ENCODE results near the gene TMCO4. TPM values are rescaled to one million over a fixed set of nuclear protein-coding genes. Genes with fewer than 3 reads are reported as not detected.

TMCO4 gene
- total and polyA plus RNA-seq, 10 of the 15 experiments (the other 5 are each of a cell fraction or from before 2014, with no cell fraction given), result 2.4 to 20.8 (median 13.0) TPM

DNA sequence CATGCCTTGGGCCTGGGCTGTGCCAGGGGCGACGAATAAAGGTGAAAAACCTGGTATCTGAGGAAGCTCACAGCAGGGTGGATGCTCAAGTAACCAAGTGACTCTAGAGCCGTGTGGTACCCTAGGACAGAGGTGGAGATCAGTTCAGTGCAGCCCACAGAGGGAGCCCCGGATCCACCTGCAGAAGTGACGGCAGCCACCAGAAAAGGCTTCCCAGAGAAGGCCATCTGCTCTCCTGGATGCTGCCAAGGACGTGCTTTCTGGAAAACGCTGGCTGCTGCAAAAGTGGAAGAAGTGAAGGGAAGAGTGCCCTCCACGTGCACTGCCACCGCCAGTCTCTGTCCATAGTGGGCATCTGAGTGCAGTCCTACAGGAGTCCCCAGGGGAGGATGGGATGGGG, 27.7 kb downstream of the TMCO4 start:
- ATAC-seq (no peak), FAIRE-seq (no peak), DNase-seq (ENCODE audit: low read depth, low spot score) (no peak)
- no peaks in the 10 kb centered on the region for H4K20me1 ChIP-seq (ENCODE audit: control insufficient read depth, insufficient read depth)
- no peaks in the 10 kb centered on the region for H3K79me2 ChIP-seq (ENCODE audit: control insufficient read depth, insufficient read depth, low read length)
- TF ChIP-seq HDAC6 (IDR thresholded peaks at IDR 0.05; ENCODE audit: unreplicated experiment) (no peak), SUZ12 (IDR thresholded peaks at IDR 0.05; ENCODE audit: unreplicated experiment) (no peak), PML (IDR thresholded peaks at IDR 0.05; ENCODE audit: low read length) (no peak), JUNB (IDR thresholded peaks at IDR 0.05) (no peak)
- BruUV-seq (replicated peaks), result no TSS peak
- H3K4me3 ChIP-seq, result no peak overlapping the region
- in situ Hi-C loops (cut with MboI) (no loop called here), intact Hi-C loops (cut with micrococcal nuclease; ENCODE audit: unreplicated experiment) (no loop called here)
- no peaks in the 10 kb centered on the region for H3K27me3 ChIP-seq (replicated peaks in 1 of 2; ENCODE audit: control insufficient read depth in 2 of 2, insufficient read depth in 2 of 2, low read length in 1 of 2)
- peaks cover 0 to 3% of the 10 kb centered on the region in 2 experiments; a peak in 2 of 4 replicates for H3K36me3 ChIP-seq (ENCODE audit: control insufficient read depth in 2 of 2, insufficient read depth in 2 of 2, low read length in 1 of 2)
- no peaks in the 10 kb centered on the region for H3K9me3 ChIP-seq (replicated peaks; ENCODE audit: control insufficient read depth, insufficient read depth, low read length)
- no peak overlapping the region for H3K9ac ChIP-seq (ENCODE audit: control insufficient read depth, insufficient read depth, low read length)
- ChIA-PET POLR2A (no interaction called here), RAD21 (ENCODE audit: unreplicated experiment) (no interaction called here), SMC1A (ENCODE audit: uncharacterized antibody, unreplicated experiment) (no interaction called here), CTCF (no interaction called here)
- WGBS (ENCODE audit: insufficient coverage, insufficient replicate concordance, low lambda C conversion rate, missing lambda C conversion rate), result 83% methylated on average over 9 of the region's 9 CpGs
- no peak overlapping the region for H3K4me2 ChIP-seq (ENCODE audit: control insufficient read depth, insufficient read depth)
- H3K27ac ChIP-seq (ENCODE audit: control insufficient read depth, insufficient read depth), result no peak overlapping the region
- H2AFZ ChIP-seq (ENCODE audit: control insufficient read depth, low read depth, low read length), result no peak overlapping the region
- no peaks in the 10 kb centered on the region for H3K4me1 ChIP-seq (ENCODE audit: control insufficient read depth, insufficient read depth, low read length)

DNA sequence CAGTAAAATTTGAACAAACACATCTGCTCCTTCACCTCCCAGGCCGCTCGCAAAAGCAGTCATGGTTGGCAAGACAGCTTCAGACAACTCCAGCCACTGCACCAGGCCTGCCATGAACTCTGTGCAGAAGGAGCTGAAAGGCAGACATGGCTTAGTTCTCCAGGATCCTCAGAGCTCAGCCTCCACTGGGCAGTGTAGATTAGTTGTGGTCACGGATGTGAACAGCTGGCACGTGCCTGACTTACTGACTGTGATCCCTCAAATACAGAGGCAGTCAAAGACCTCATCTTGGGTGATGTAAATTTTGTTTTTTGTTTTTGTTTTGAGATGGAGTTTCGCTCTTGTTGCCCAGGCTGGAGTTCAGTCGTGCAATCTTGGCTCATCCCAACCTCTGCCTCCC, 28.4 kb downstream of the TMCO4 start:
- ChIA-PET SMC1A (ENCODE audit: uncharacterized antibody, unreplicated experiment) (no interaction called here), RAD21 (ENCODE audit: unreplicated experiment) (no interaction called here), CTCF (interaction anchor here (0.6 to 0.9 kb wide), 2 partner anchors 13 to 62 kb away, joined by 3 to 4 read pairs; no protein-coding TSS in a partner anchor), POLR2A (no interaction called here)
- H3K27me3 ChIP-seq (replicated peaks in 1 of 2; ENCODE audit: control insufficient read depth in 2 of 2, insufficient read depth in 2 of 2, low read length in 1 of 2), result no peaks in the 10 kb centered on the region
- intact Hi-C loops (cut with micrococcal nuclease; ENCODE audit: unreplicated experiment), result no loop called here
- H3K9me3 ChIP-seq (replicated peaks; ENCODE audit: control insufficient read depth, insufficient read depth, low read length), result no peaks in the 10 kb centered on the region
- ATAC-seq (no peak), FAIRE-seq (no peak), DNase-seq (ENCODE audit: low read depth, low spot score) (no peak)
- H3K4me1 ChIP-seq (ENCODE audit: control insufficient read depth, insufficient read depth, low read length), result no peaks in the 10 kb centered on the region
- WGBS (ENCODE audit: insufficient coverage, insufficient replicate concordance, low lambda C conversion rate, missing lambda C conversion rate), result 99% methylated on average over 6 of the region's 6 CpGs
- BruUV-seq (replicated peaks), result no TSS peak
- H3K79me2 ChIP-seq (ENCODE audit: control insufficient read depth, insufficient read depth, low read length), result no peaks in the 10 kb centered on the region
- H2AFZ ChIP-seq (ENCODE audit: control insufficient read depth, low read depth, low read length), result no peak overlapping the region
- no peak overlapping the region for H3K4me2 ChIP-seq (ENCODE audit: control insufficient read depth, insufficient read depth)
- no peak for TF ChIP-seq MYC (IDR thresholded peaks at IDR 0.05; ENCODE audit: insufficient read depth, insufficient read length, insufficient replicate concordance, low read length, severe bottlenecking)
- no peak for TF ChIP-seq ZNF24 (IDR thresholded peaks at IDR 0.05)
- no peak for TF ChIP-seq RB1 (IDR thresholded peaks at IDR 0.05; ENCODE audit: borderline replicate concordance)
- TF ChIP-seq IKZF1 (conservative IDR thresholded peaks at IDR 0.05), result no peak
- no peak for TF ChIP-seq ESRRA (IDR thresholded peaks at IDR 0.05; ENCODE audit: low read length)
- no peak for TF ChIP-seq NBN (IDR thresholded peaks at IDR 0.05)
- no peak for TF ChIP-seq ZSCAN29 (IDR thresholded peaks at IDR 0.05)
- TF ChIP-seq KLF5 (IDR thresholded peaks at IDR 0.05; ENCODE audit: partially characterized antibody), result no peak
- TF ChIP-seq, protein P1, sequence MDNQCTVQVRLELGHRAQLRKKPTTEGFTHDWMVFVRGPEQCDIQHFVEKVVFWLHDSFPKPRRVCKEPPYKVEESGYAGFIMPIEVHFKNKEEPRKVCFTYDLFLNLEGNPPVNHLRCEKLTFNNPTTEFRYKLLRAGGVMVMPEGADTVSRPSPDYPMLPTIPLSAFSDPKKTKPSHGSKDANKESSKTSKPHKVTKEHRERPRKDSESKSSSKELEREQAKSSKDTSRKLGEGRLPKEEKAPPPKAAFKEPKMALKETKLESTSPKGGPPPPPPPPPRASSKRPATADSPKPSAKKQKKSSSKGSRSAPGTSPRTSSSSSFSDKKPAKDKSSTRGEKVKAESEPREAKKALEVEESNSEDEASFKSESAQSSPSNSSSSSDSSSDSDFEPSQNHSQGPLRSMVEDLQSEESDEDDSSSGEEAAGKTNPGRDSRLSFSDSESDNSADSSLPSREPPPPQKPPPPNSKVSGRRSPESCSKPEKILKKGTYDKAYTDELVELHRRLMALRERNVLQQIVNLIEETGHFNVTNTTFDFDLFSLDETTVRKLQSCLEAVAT (IDR thresholded peaks at IDR 0.05), result no peak
- TF ChIP-seq YBX1 (IDR thresholded peaks at IDR 0.05), result no peak
- TF ChIP-seq, protein P2, sequence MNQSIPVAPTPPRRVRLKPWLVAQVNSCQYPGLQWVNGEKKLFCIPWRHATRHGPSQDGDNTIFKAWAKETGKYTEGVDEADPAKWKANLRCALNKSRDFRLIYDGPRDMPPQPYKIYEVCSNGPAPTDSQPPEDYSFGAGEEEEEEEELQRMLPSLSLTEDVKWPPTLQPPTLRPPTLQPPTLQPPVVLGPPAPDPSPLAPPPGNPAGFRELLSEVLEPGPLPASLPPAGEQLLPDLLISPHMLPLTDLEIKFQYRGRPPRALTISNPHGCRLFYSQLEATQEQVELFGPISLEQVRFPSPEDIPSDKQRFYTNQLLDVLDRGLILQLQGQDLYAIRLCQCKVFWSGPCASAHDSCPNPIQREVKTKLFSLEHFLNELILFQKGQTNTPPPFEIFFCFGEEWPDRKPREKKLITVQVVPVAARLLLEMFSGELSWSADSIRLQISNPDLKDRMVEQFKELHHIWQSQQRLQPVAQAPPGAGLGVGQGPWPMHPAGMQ (IDR thresholded peaks at IDR 0.05; ENCODE audit: borderline replicate concordance), result no peak
- no peak for TF ChIP-seq JUND (IDR thresholded peaks at IDR 0.05; ENCODE audit: low read depth, low read length)
- TF ChIP-seq CHD1 (IDR thresholded peaks at IDR 0.05; ENCODE audit: low read depth, low read length), result no peak
- H3K9ac ChIP-seq (ENCODE audit: control insufficient read depth, insufficient read depth, low read length), result no peak overlapping the region
- in situ Hi-C loops (cut with MboI), result no loop called here
- H3K4me3 ChIP-seq, result no peak overlapping the region
- no peak overlapping the region for H3K27ac ChIP-seq (ENCODE audit: control insufficient read depth, insufficient read depth)
- no peaks in the 10 kb centered on the region for H4K20me1 ChIP-seq (ENCODE audit: control insufficient read depth, insufficient read depth)
- H3K36me3 ChIP-seq (ENCODE audit: control insufficient read depth in 2 of 2, insufficient read depth in 2 of 2, low read length in 1 of 2), result peaks cover 0 to 3% of the 10 kb centered on the region in 2 experiments; a peak in 2 of 4 replicates
